ENCODE data around the gene MTF2.
"Not testable (repeated sequence)": the region's sequence is repeated elsewhere in the genome, so short reads cannot be mapped to it uniquely, and the experiment has no call there.

The MTF2 gene

DNA sequence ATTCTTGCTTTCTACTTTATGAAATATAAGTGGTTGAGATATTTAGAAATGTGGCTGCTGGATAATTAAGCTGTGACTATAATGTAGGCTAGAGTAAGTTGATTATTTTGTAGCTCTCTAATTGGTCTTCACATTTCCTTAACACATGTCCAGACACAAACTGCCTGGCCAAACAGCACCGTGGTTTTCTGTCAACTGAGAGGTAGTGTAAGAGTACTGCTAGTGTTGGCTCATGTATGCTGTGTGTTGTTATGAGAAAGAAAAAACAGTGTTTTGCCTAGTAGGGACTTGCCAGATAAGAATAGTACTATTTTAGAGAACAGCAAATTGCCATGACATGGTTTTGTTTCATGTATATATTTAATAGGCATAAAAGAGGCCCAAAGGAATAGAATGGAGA is 64.1 kb downstream of the MTF2 start:
- no peak for DNase-seq (ENCODE audit: low spot score)

GRCh38 chr1:93143769-93144168 is 64.7 kb downstream of the MTF2 start:
- DNase-seq (ENCODE audit: low spot score), result no peak

- no peak for DNase-seq (ENCODE audit: low spot score)
Observed at GRCh38 chr1:93148001-93148400, 68.9 kb downstream of the MTF2 start.

- no peak for DNase-seq (ENCODE audit: low spot score)
Observed at GRCh38 chr1:93150729-93151128, 71.6 kb downstream of the MTF2 start.

DNA sequence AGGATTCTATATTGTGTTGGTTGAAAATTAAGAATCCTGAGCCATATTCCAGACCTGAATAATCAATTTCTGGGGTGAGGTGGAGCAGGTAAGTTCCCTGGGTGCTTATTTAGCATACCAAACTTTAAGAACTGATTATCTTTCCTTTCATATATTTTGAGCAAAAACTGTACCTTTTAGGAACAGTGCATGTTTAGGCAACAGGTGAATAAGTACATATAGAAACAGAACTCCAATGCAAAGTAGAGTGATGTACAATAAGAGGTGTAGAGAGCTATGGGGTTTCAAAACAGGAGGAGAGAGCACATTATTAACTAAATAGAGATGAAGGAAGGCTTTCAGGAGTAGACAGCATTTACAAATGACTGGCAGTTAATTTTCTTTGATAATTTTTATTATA is 72.4 kb downstream of the MTF2 start:
- no peak for DNase-seq (ENCODE audit: low spot score)

GRCh38 chr1:93152835-93153234 is 73.8 kb downstream of the MTF2 start:
- DNase-seq (ENCODE audit: low spot score), result no peak

- no peak for DNase-seq (ENCODE audit: low spot score)
Observed at GRCh38 chr1:93154898-93155297, 75.8 kb downstream of the MTF2 start.

GRCh38 chr1:93155335-93155734 is 76.3 kb downstream of the MTF2 start:
- no peak for DNase-seq (ENCODE audit: low spot score)

GRCh38 chr1:93159337-93159736 is 80.3 kb downstream of the MTF2 start:
- DNase-seq (ENCODE audit: low spot score), result no peak

GRCh38 chr1:93163314-93163713 is 84.2 kb downstream of the MTF2 start:
- DNase-seq (ENCODE audit: low spot score), result not testable (repeated sequence)

DNA sequence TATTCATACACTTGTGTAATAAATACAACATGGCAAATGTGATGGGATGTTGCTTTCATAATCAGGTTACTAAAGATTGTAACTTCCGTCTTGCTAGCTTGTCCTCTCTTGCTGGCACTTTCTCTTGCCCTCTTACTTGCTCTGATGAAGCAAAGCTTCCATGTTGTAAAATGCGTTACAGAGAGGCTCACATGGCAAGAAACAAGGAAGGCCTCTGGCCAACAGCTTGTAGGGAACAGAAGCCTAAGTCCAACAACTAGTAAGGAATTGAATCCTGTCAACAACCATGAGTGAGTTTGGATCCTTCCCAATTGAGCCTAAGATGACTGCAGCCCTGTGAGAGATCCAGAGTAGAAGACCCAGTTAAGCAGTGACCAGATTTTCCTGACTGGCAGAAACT is 85.7 kb downstream of the MTF2 start:
- no peak for DNase-seq (ENCODE audit: low spot score)

DNA sequence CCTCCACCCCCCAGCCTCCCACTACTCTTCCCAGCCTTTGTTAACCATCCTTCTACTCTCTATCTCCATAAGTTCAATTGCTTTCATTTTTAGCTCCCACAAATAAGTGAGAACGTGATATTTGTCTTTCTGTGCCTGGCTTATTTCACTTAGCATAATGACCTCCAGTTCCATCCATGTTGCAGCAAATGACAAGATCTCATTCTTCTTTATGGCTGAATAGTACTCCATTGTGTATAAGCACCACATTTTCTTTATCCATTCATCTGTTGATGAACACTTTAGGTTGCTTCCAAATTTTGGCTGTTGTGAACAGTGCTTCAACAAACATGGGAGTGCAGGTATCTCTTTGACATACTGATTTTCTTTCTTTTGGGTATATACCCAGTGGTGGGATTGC is 86.8 kb downstream of the MTF2 start:
- DNase-seq (ENCODE audit: low spot score), result not testable (repeated sequence)

GRCh38 chr1:93167006-93167405 is 87.9 kb downstream of the MTF2 start:
- no peak for DNase-seq (ENCODE audit: low spot score)

DNA sequence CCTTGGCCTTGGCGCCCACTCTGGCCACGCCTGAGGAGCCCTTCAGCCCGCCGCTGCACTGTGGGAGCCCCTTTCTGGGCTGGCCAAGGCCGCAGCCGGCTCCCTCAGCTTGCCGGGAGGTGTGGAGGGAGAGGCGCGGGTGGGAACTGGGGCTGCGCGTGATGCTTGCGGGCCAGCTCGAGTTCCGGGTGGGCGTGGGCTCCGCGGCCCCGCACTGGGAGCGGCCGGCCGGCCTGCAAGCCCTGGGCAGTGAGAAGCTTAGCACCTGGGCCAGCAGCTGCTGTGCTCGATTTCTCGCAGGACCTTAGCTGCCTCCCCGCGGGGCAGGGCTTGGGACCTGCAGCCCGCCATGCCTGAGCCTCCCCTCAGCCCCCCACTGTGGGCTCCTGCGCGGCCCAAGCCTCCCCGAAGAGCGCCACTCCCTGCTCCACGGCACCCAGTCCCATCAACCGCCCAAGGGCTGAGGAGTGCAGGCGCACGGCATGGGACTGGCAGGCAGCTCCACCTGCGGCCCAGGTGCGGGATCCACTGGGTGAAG is 91.1 kb downstream of the MTF2 start:
- not testable (repeated sequence) for DNase-seq (ENCODE audit: low spot score)

DNA sequence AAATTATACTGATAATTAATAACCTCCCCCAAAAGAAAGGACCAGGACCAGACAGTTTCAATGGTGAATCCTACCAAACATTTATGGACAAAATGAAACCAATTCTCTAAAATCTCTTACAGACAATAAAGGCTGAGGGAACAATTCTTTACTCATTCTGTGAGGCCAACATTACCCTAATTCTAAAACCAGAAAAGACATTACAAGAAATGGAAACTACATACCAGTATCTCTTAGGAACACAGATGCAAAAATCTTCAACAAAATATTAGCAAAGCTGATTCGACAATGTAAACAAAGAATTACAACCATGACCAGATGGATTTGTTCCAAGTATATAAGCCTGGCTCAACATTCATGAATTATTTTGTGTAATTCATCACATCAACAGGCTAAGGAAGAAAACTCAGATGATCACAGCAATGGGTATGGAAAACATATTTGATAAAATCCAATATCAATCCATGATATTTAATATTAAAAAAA is 92.5 kb downstream of the MTF2 start:
- no peak for DNase-seq (ENCODE audit: low spot score)

- DNase-seq (ENCODE audit: low spot score), result no peak
Observed at GRCh38 chr1:93172778-93173177, 93.7 kb downstream of the MTF2 start.

DNA sequence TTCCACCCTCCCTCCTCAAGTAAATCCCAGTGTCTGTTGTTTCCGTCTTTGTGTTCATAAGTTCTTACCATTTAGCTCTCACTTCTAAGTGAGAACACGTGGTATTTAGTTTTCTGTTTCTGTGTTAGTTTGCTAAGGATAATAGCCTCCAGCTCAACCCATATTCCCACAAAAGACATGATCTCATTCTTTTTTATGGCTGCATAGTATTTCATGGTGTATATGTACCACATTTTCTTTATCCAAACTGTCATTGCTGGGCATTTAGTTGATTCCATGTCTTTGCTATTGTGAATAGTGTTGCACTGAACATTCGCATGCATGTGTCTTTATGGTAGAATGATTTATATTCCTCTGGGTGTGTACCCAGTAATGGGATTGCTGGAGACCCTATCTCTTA is 95.6 kb downstream of the MTF2 start:
- not testable (repeated sequence) for DNase-seq (ENCODE audit: low spot score)

- DNase-seq (ENCODE audit: low spot score), result no peak
Observed at GRCh38 chr1:93177991-93178390, 98.9 kb downstream of the MTF2 start.

- no peak for DNase-seq (ENCODE audit: low spot score)
Observed at GRCh38 chr1:93178418-93178817, 99.3 kb downstream of the MTF2 start.

GRCh38 chr1:93179886-93180722 is 101.0 kb downstream of the MTF2 start, which contains the start of gene TMED5:
Gene TMED5 (minus strand): TSS chr1:93180413. CDS start chr1:93180242, 171 bp downstream.
- peak; percentile 65 for DNase-seq (ENCODE audit: low spot score)

- DNase-seq (ENCODE audit: low spot score), result no peak
Observed at GRCh38 chr1:93180723-93181613, 101.9 kb downstream of the MTF2 start, which contains the start of gene CCDC18. Gene CCDC18 (plus strand): TSS chr1:93180724. CDS start chr1:93183362, 2,638 bp downstream.

DNA sequence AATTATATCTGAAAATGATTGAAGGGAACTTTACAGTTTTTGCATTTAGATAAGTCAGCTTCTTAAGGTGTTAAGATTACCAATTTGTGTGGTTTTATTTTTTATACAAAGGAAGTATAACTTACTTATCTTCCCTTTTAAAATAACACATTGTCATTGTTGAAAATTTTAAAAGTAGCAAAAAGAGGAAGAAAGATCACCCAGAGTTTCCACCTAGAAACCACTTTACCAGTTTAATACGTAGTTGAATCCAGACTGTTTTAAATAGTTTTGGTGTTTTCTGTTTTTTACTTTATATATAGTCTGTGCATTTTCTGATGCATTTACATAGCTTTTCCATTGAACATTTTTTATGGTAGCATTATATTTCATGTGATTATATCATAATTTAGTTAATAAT is 107.6 kb downstream of the MTF2 start:
- no peak for DNase-seq (ENCODE audit: low spot score)

Measured in HuH-7.5 (cell line).